ENCODE measurements around the gene PSMD2. TPM values are rescaled to one million over a fixed set of nuclear protein-coding genes. Genes with fewer than 3 reads are reported as not detected.

PSMD2 gene
- total RNA-seq, 1 experiment from 2014 or later = 344 TPM

- no peaks in the 10 kb centered on the region for H3K79me2 ChIP-seq (ENCODE audit: insufficient read depth, low read length)
- H3K27ac ChIP-seq (ENCODE audit: insufficient read length, low read depth, low read length) = no peak overlapping the region
- WGBS (ENCODE audit: extremely low coverage, insufficient read length, low lambda C conversion rate) = no CpG with 5 or more reads among the region's 66 CpGs
- H3K14ac ChIP-seq (ENCODE audit: insufficient read depth, low read length) = no peak overlapping the region
- no peaks in the 10 kb centered on the region for H3K9me3 ChIP-seq (ENCODE audit: control insufficient read depth, low read depth, low read length)
- H2BK20ac ChIP-seq (ENCODE audit: low read depth, low read length, poor library complexity, severe bottlenecking) = no peak overlapping the region
- H2BK120ac ChIP-seq (ENCODE audit: low read depth, low read length, poor library complexity, severe bottlenecking) = no peak overlapping the region
- TF ChIP-seq CTCF (conservative IDR thresholded peaks at IDR 0.05) = no peak
- Mint-ChIP-seq H3K4me3 (peak overlapping the region; percentile 81 to 86), H3K27me3 (ENCODE audit: low read depth) (peaks cover 73% of the 10 kb centered on the region), H3K9me3 (peaks cover 1% of the 10 kb centered on the region in 2 experiments; a peak in 2 of 5 replicates), H3K4me1 (peaks cover 18 to 19% of the 10 kb centered on the region in 2 experiments), H3K27ac (peak overlapping the region in 1 of 3 experiments; percentile 77; a peak in 3 of 7 replicates), H3K36me3 (ENCODE audit: insufficient read depth in 1 of 3, low read depth in 3 of 3) (peaks cover 0 to 8% (median 2%) of the 10 kb centered on the region in 3 experiments; a peak in 4 of 7 replicates)
- H2BK15ac ChIP-seq (ENCODE audit: low read depth, low read length) = no peak overlapping the region
- no peak overlapping the region for H3K56ac ChIP-seq (ENCODE audit: insufficient read length, low read depth, low read length)
- H3K79me1 ChIP-seq (ENCODE audit: insufficient read depth, low read depth, low read length, poor library complexity, severe bottlenecking) = no peaks in the 10 kb centered on the region
- H3K4ac ChIP-seq (ENCODE audit: low read depth, low read length) = no peak overlapping the region
- peaks cover 14% of the 10 kb centered on the region; the same call in 1 of the 2 replicates for H3K27me3 ChIP-seq (ENCODE audit: insufficient read depth, low read length)
- no peak overlapping the region for H2BK12ac ChIP-seq (ENCODE audit: insufficient read length, low read depth, low read length)
- no peaks in the 10 kb centered on the region for H3K4me1 ChIP-seq (ENCODE audit: insufficient read depth, low read length)
- no peak overlapping the region for H3T11ph ChIP-seq (ENCODE audit: low read length)
- H4K91ac ChIP-seq (ENCODE audit: insufficient read length, low read depth, low read length) = no peak overlapping the region
- H4K20me1 ChIP-seq (ENCODE audit: control insufficient read depth, insufficient read depth, insufficient read length) = no peaks in the 10 kb centered on the region
- peak overlapping the region; percentile 89 for H3K4me2 ChIP-seq (ENCODE audit: insufficient read depth, insufficient read length, low read length)
- no peak overlapping the region for H3K23ac ChIP-seq (ENCODE audit: insufficient read length, low read depth, low read length)
- DNase-seq = peak; percentile 38
- no peak overlapping the region for H3K9ac ChIP-seq (ENCODE audit: extremely low read depth, insufficient read length, low read length)
- no peak overlapping the region for H2BK5ac ChIP-seq (ENCODE audit: insufficient read length, low read length)
- H2AFZ ChIP-seq (ENCODE audit: low read length) = no peak overlapping the region
- no peak overlapping the region for H4K8ac ChIP-seq (replicated peaks; ENCODE audit: insufficient read length, low read depth, low read length)
- H3K23me2 ChIP-seq (ENCODE audit: insufficient read length, low read depth, low read length, poor library complexity, severe bottlenecking) = peaks cover 21% of the 10 kb centered on the region
- H3K18ac ChIP-seq (ENCODE audit: insufficient read length, low read depth, low read length) = no peak overlapping the region
- H4K5ac ChIP-seq (ENCODE audit: insufficient read length, low read depth, low read length) = no peak overlapping the region
- H2AK5ac ChIP-seq (ENCODE audit: insufficient read length, low read length) = no peak overlapping the region
Observed at GRCh38 chr3:184261854-184262763, 36.9 kb upstream of the PSMD2 start.
